ENCODE results near the gene MED23.
"Not testable (repeated sequence)": the region's sequence is repeated elsewhere in the genome, so short reads cannot be mapped to it uniquely, and the experiment has no call there.

Gene MED23

DNA sequence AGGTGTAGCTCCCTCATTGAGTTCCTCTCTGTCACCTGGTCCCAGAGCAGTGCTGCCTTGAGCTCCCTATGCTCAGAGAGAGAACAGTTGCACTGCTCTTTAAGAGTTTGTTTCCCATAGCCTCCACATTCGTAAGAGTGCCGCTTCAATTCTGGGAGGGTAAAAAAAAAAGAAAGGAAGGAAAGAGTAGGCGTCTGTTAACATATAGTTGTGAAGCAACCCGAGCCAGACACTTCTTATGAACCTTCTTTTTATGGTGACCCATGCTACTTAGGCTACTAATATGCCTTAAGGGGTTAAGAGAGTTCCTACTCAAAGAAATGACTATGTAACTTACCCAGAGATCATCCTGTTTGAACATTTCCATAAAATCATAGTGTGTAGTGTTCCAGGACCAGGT, 59.3 kb downstream of the MED23 start:
- no peak for DNase-seq

DNA sequence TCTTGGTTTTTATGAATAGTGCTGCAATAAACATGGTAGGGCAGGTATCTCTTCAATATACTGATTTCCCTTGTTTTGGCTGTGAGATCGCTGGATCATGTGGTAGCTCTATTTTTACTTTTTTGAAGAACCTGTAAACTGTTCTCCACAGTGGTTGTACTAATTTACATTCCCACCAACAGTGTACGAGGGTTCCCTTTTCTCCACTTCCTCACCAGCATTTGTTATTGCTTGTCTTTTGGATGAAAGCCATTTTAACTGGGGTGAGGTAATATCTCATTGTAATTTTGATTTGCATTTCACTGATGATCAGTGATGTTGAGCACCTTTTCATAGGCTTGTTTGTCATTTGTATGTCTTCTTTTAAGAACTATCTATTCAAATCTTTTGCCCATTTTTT, 63.0 kb downstream of the MED23 start:
- DNase-seq = no peak

DNA sequence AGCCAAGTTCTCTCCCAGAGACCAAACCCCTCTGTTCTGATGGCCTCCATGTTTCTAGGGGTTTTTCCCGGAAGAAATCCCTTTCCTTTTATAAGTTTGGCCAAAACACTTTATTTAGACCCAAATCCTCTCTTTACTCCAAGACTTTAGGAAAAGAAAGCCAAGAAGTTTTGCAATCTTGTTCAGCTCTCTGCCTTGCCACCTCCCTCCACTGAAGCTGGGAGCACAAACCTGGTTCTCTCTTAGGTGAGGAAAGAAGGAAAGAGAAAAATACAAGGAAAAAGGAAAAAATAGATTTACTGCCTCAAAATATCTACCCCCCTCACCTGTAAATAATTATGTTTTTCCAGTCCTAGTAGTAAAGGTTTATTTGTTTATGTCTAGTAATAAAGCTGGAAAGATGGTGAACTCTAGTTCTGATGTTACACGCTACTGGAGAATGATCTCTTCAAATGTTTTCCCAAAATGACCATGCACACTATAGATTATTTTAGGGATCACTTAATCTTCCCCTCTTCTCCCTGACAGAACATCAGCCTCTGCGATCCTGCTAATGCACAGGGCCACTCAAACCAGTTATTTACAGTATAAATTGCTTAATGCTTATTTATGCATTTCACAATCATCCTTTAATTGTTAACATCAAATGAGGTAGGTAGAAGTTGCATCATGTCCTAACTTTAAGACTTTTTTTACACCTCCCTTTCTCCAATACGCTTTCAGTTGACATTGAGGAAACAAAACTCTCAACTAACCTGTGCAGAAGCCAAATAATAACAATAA, 65.9 kb downstream of the MED23 start:
- DNase-seq = no peak

DNA sequence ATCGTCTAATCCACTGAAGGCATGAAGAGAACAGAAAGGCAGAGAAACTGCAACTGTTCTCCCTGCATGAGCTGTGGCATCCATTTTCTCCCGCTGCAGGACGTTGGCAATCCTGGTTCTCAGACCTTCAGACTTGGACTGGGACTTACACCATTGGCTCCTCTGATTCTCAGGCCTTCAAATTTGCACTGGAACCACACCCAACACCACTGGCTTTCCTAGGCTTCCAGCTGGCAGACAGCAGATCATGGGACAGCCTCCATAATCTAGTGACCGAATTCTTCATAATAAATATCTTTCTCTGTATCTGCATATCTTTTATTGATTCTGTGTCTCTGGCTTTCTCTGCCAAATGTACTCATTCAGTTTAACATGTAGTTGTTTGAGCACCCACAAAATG, 69.1 kb downstream of the MED23 start:
- DNase-seq = no peak

DNA sequence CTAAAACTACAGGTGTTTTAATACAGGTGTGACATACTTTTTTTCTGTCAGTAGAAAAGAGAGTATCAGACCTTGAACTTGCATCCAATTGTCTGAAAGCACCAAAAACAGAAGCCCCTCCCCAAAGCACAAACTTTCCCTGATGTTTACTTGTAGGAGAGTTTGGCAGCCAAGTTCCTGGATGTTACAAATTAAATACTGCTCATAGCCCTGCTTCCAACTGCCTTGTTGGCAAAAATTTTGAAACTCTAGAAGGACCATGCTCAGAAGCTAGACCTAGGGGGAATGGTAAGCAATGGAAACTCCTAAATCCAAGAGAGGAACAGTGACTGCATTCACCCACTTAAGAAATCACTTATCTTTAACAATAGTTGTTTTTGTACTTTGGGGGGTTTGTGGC, 72.0 kb downstream of the MED23 start:
- DNase-seq = no peak

DNA sequence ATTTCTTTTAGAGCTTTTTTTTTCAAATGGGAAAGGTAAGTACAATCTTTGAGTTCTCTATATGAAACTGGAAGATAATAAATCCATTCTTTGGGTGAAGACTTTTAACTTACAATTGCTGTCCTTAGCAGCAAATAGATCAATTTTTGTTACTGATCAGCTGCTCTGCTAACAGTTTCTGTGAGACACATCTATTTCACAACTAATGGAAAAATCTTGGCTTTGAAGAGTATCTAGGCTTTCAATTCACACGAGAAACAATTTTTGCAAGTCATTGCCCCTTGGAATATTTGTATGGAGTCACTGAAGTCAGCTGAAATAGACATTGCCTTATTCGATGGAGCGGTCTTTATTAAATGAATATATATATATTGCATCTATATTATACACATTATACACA, 75.5 kb downstream of the MED23 start:
- DNase-seq = no peak

DNA sequence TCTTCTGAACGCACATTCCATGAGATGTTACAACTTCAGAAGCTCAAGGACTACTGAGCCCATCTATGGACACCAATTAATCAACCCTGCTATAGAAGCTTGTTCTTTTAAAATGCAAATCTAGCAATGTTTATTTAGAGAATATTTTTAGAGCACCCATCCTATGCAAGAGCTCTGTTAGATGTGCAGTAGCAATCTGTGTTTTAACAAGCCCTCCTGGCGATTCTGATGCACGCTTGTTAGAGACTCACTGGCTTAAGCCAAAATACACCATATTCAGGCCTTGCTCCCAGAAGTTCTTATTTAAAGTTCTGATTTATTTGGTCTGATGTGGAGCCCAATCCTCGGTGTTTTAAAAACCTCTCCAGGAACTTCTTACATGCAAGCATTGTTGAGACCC, 76.1 kb downstream of the MED23 start:
- no peak for DNase-seq

DNA sequence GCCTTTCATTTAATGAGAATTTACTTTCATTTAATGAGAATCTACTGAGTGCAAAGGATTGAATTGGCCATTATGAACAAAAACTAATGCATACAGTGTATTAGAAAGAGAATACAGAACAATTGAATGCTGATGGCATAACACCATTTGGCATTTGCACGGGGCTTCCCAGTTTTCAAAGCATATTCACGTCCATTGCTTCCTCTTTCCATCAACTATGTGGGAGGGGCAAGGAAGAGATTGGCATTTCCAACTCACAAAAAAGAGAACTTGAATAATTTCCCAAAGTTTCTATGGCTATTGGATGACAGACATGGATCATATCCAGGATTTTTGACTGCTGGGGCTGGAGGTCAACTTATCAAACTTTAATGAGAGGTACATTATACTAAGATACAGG, 78.2 kb downstream of the MED23 start:
- no peak for DNase-seq

DNA sequence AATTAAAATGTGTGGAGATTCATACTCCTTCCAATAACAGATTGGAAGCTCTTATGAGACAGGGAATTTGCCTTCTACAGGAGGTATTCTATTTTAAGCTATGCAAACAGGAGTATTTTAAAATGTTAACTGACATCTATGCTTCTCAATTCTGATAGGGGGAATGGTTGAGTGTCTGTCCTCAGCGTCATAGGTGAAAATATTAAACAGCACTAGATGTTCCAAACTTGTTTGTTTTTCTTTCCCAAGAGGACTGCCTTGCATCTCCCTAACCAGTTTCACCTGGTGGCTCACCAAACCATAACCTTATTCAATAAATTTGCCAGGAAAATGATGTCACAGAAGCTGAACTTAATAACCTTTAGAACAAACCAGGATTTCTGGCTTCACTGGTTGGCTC, 79.6 kb downstream of the MED23 start:
- DNase-seq = no peak

DNA sequence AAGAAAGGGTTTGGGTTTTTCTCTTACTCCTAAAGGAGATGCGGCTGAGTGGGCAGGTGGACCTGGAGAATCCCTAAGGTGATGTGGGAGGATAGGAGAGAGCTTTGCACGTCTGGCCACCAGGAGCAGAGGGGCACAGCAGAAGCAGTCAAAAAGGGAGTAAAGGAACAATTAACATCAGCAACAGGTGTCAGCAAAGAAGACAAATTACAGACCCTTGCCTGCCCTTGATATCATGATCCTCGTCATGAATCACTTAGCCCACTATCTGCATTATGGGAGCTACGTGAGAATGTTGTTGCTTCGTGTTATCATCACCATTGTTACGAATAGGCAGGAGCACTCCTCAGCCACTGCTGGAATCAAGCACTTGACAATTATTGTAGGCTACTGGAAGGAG, 80.6 kb downstream of the MED23 start:
- no peak for DNase-seq

DNA sequence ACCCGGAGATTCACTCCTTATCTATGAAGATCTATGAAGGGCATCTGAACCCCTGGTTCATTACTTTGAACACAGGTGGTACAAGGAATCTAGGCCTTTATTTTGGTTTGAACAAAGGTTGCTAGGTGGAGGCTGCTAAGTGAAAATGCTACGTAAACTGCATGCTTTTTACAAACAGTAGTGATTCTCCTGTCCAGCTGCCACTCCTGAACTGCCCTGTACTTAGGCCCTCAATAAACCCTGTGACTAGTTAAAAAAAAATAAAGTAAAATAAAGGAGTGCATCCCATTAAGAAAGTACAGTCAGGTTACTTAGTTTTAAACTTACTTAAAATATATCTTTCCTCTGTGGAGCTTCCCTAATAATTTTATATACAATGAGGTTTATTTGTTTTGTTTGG, 82.7 kb downstream of the MED23 start:
- DNase-seq = no peak

DNA sequence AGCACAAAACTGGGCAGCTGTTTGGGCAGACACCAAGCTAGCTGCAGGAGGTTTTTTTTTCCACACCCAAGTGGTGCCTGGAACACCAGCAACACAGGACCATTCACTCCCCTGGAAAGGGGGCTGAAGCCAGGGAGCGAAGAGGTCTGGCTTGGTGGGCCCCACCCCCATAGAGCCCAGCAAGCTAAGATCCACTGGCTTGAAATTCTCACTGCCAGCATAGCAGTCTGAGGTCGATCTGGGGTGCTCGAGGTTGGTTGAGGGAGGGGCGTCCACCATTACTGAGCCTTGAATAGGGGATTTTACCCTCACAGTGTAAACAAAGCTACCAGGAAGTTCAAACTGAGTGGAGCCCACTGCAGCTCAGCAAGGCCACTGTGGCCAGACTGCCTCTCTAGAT, 89.4 kb downstream of the MED23 start:
- DNase-seq = not testable (repeated sequence)

DNA sequence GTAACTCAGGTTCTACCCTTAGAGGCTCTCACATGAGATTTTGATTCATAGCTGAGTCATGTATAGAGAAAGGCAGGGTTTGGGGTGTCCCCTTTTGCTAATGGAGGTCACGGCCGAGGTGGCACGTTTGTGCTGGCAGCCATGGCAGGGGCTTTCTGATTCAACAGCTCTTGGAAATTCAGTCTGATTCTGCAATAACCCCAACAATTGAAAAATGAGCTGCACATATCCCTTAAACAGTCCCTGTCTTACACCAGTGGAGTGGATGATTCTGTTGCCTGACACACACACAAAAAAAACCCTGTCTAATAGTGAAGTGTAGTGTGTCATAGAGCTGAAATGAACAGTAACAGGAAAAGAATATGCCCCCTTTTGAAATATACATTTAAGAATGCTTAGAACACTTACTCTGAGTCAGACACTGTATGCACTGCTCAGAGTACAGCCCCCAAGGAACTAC, 95.4 kb downstream of the MED23 start:
- DNase-seq = no peak

DNA sequence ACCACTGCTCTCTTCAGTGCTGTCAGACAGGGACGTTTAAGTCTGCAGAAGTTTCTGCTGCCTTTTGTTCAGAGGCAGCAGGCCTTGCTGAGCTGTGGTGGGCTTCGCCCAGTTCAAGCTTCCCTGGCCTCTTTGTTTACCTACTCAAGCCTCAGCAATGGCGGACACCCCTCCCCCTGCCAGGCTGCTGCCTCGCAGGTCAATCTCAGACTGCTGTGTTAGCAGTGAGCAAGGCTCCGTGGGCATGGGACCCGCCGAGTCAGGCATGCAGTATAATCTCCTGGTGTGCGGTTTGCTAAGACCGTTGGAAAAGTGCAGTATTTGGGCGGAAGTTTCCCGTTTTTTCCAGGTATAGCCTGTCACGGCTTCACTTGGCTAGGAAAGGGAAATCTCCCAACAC, 96.4 kb downstream of the MED23 start:
- not testable (repeated sequence) for DNase-seq

DNA sequence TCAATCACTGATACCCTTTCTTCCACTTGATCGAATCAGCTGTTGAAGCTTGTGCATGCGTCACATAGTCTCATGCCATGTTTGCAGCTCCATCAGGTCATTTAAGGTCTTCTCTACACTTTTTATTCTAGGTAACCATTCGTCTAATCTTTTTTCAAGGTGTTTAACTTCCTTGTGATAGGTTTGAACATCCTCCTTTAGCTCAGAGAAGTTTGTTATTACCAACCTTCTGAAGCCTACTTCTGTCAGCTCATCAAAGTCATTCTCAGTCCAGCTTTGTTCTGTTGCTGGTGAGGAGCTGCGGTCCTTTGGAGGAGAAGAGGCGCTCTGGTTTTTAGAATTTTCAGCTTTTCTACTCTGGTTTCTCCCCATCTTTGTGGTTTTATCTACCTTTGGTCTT, 97.1 kb downstream of the MED23 start:
- DNase-seq = not testable (repeated sequence)

DNA sequence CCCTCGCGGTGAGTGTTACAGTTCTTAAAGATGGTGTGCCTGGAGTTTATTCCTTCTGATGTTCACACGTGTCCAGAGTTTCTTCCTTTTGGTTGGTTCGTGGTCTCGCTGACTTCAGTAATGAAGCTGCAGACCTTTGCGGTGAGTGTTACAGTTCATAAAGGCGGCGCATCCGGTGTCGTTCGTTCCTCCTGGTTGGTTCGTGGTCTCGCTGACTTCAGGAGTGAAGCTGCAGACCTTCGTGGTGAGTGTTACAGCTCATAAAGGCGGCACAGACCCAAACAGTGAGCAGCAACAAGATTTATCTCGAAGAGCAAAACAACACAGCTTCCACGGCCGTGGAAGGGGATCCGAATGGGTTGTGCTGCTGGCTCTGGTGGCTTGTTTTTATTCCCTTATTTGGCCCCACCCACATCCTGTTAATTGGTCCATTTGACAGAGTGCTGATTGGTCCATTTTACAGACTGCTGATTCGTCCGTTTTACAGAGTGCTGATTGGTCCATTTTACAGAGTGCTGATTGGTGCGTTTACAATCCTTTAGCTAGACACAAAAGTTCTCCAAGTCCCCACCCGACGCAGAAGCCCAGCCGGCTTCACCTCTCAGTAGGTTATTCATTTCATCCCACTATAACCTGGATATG, 103.2 kb downstream of the MED23 start:
- DNase-seq = peak; percentile 16 to 44

DNA sequence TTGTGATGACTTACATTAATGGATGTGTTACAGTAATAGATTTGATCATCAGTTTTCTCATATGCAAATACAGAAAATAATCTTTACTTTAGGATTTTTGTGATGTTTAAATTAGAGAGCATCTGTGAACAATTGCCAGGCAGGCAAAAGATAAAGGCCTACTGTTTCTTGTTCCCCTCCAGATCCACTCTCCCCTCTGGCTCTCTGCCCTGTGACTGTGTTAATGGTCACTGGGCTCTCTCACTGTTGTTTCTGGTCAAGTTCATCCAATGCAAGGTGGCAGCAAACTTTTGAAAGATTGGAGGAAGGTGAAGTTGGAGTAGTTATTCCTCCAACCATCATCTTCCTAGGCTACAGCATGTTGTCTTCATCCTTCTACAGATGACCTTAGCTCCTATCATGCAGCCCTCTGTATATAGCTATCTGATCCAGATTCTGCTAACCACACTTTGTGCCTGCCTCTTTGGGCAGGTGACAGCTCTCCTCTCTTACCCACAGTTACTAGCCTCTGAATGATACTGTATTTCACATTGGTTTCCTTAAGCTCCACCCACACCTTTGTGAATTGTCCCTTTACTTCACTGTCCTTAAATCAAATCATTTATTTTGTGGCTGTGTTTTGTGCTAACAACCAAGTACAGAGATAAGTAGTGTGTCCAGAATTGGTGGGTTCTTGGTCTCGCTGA, 103.9 kb downstream of the MED23 start:
- no peak for DNase-seq

All from CD4-positive, alpha-beta T cell treated with Interferon alpha-2 for 1 hour (primary cell).